ENCODE results near the gene AKAP6. TPM values are rescaled to one million over a fixed set of nuclear protein-coding genes. Genes with fewer than 3 reads are reported as not detected.

Gene AKAP6
- total RNA-seq, 1 experiment from 2014 or later = 1.9 TPM

DNA sequence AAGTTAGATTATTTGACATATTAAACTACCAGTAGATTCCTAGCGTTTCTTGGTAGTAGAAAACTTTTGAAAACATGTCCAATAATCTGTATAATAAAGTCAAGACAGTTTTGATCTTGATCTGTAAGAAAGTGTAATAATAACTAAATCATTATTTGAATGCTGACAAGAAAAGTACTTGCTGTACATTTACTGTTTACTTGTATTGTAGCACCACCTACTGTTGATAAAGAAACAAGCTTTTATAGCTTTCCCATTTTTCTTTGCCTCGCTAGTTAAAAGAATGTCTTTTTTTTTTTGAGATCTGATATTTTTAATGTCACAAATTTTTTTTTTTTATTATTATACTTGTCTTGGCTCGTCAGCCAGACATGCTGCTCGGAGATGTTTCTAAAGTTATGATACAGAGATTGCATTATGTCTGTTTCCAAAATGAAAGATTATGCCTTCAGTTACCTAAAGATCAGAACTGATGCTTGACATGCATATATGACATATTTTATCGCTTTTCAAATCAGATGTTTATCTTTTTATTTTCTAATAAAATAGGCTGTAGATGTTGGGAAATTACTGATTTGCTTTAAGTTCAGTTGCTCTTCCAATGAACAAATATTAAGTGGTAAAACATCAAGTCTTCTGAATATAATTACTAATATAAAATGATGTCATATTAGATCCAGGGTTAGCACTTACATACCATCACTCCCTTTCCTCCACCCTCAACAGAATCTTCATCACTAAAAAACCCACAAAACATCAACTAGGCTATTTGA lies 140.5 kb downstream of the AKAP6 start:
- ChIA-PET CTCF (interaction anchor here (0.7 to 2.3 kb wide), 12 partner anchors 25 to 959 kb away, joined by 3 to 29 read pairs (median 6); no protein-coding TSS in a partner anchor), POLR2A (no interaction called here), RAD21 (ENCODE audit: low non-redundant PET in 1 of 2, low total read pairs in 2 of 2, uncharacterized antibody in 2 of 2, unreplicated experiment in 2 of 2) (interaction anchor here (0.5 to 0.8 kb wide), 2 partner anchors 213 to 215 kb away, joined by 3 read pairs; no protein-coding TSS in a partner anchor)
- Histone ChIP-seq H2AFZ (ENCODE audit: low read depth, low read length, poor library complexity, severe bottlenecking) (no peak overlapping the region), H3K4me2 (ENCODE audit: low read length) (no peak overlapping the region), H3K9ac (ENCODE audit: low read length) (no peak overlapping the region), H3K27me3 (ENCODE audit: insufficient read depth, low read length) (no peaks in the 10 kb centered on the region), H3K4me1 (ENCODE audit: control insufficient read depth in 1 of 2, insufficient read depth in 2 of 2, low read length in 2 of 2) (no peaks in the 10 kb centered on the region), H3K9me2 (ENCODE audit: insufficient read depth) (no peaks in the 10 kb centered on the region), H3K36me3 (ENCODE audit: control insufficient read depth in 1 of 2, insufficient read depth in 2 of 2, low read length in 2 of 2) (no peaks in the 10 kb centered on the region), H3K27ac (ENCODE audit: low read depth, low read length) (no peak overlapping the region), H3K9me3 (ENCODE audit: control insufficient read depth in 1 of 2, insufficient read depth in 1 of 2, low read depth in 1 of 2, low read length in 2 of 2) (no peaks in the 10 kb centered on the region), H4K20me1 (ENCODE audit: insufficient read depth) (no peaks in the 10 kb centered on the region), H3K4me3 (replicated peaks in 1 of 2; ENCODE audit: low read depth in 1 of 2, low read length in 2 of 2) (no peak overlapping the region), H3K79me2 (ENCODE audit: insufficient read depth, low read length) (no peaks in the 10 kb centered on the region)
- intact Hi-C loops (cut with micrococcal nuclease) = loop anchor here (1.0 to 10.0 kb wide), 5 partner anchors 93 to 959 kb away; partner anchors contain the start of gene ARHGAP5
- TF ChIP-seq CBX3 (IDR thresholded peaks at IDR 0.05; ENCODE audit: low read depth) (no peak), SP1 (IDR thresholded peaks at IDR 0.05; ENCODE audit: low read depth) (no peak), FOSL1 (IDR thresholded peaks at IDR 0.05; ENCODE audit: low read depth) (no peak), SRF (IDR thresholded peaks at IDR 0.05; ENCODE audit: low read depth) (no peak), JUND (IDR thresholded peaks at IDR 0.05) (no peak), RAD21 (IDR thresholded peaks at IDR 0.05; ENCODE audit: low read depth) (peak; percentile 64), TCF7L2 (IDR thresholded peaks at IDR 0.05; ENCODE audit: borderline replicate concordance, extremely low read depth, insufficient read depth, insufficient read length) (no peak), POLR2A (IDR thresholded peaks at IDR 0.05; ENCODE audit: borderline replicate concordance, extremely low read depth, insufficient read depth, insufficient read length) (no peak), ZFX (IDR thresholded peaks at IDR 0.05) (no peak), YY1 (IDR thresholded peaks at IDR 0.05; ENCODE audit: extremely low read depth, insufficient replicate concordance, low read depth, low read length) (no peak)
- TF ChIP-seq, protein P1, sequence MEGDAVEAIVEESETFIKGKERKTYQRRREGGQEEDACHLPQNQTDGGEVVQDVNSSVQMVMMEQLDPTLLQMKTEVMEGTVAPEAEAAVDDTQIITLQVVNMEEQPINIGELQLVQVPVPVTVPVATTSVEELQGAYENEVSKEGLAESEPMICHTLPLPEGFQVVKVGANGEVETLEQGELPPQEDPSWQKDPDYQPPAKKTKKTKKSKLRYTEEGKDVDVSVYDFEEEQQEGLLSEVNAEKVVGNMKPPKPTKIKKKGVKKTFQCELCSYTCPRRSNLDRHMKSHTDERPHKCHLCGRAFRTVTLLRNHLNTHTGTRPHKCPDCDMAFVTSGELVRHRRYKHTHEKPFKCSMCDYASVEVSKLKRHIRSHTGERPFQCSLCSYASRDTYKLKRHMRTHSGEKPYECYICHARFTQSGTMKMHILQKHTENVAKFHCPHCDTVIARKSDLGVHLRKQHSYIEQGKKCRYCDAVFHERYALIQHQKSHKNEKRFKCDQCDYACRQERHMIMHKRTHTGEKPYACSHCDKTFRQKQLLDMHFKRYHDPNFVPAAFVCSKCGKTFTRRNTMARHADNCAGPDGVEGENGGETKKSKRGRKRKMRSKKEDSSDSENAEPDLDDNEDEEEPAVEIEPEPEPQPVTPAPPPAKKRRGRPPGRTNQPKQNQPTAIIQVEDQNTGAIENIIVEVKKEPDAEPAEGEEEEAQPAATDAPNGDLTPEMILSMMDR (IDR thresholded peaks at IDR 0.05 in 2 of 3, conservative IDR thresholded peaks at IDR 0.05 in 1 of 3; ENCODE audit: borderline replicate concordance in 1 of 3, insufficient read depth in 1 of 3, low read depth in 2 of 3, low read length in 2 of 3) = peak; percentile 20 to 64 (median 42); a peak in 5 of 6 replicates
- DNase-seq (ENCODE audit: low read depth, low spot score) (peak; percentile 26), ATAC-seq (no peak; the same call in 1 of the 2 replicates)
- BruUV-seq (replicated peaks) = no TSS peak
